ENCODE data around the gene EMC1.
"Not testable (repeated sequence)": the region's sequence is repeated elsewhere in the genome, so short reads cannot be mapped to it uniquely, and the experiment has no call there.

- TF ChIP-seq CTCF (IDR thresholded peaks at IDR 0.05; ENCODE audit: insufficient read depth, low read length); POLR2AphosphoS5 (IDR thresholded peaks at IDR 0.05; ENCODE audit: low read depth); GABPA (IDR thresholded peaks at IDR 0.05; ENCODE audit: low read depth): not testable (repeated sequence)
Measured at GRCh38 chr1:19273844-19274531, 22.7 kb upstream of the EMC1 start.

Data from HL-60 (cell line).